Keratinocyte (primary cell): Measurements from ENCODE around the gene FCF1. TPM values are rescaled to one million over a fixed set of nuclear protein-coding genes. Genes with fewer than 3 reads are reported as not detected.

Experiments used
- DNase-seq: peaks from one replicate; pipeline ENCODE4 v3.0.0-alpha.2; 2011; ENCODE audit warnings: low read depth, missing footprints, low spot score
- FAIRE-seq: peaks from 2 replicates; lab custom pipeline; 2011; peaks lifted over from hg19 to GRCh38; lab: Jason Lieb, UNC
- H2AFZ ChIP-seq: 2 replicates; pipeline ENCODE4 v1.6.0; 2012; ENCODE audit warnings: low read length, control low read depth, inconsistent platforms; ENCODE audit not compliant: control insufficient read depth
- H3K27ac ChIP-seq: 2 replicates; pipeline ENCODE4 v1.5.1; 2011; ENCODE audit warnings: low read length; ENCODE audit not compliant: control insufficient read depth, insufficient read depth
- H3K27me3 ChIP-seq: 3 replicates; pipeline ENCODE4 v1.6.0; 2011; ENCODE audit warnings: low read length; ENCODE audit not compliant: control insufficient read depth, insufficient read depth; ENCODE audit errors: extremely low read depth
- H3K36me3 ChIP-seq, 2 experiments: 2 replicates in 1 of 2; 3 replicates in 1 of 2; pipeline ENCODE4 v1.5.1; 2011; ENCODE audit warnings: low read length in 2 of 2, mild to moderate bottlenecking in 1 of 2; ENCODE audit not compliant: control insufficient read depth in 2 of 2, insufficient read depth in 2 of 2; ENCODE audit errors: extremely low read depth in 1 of 2
- H3K4me1 ChIP-seq: 3 replicates; pipeline ENCODE4 v1.5.1; 2011; ENCODE audit warnings: low read length; ENCODE audit not compliant: control insufficient read depth, insufficient read depth; ENCODE audit errors: extremely low read depth
- H3K4me2 ChIP-seq: 3 replicates; pipeline ENCODE4 v1.6.0; 2011; ENCODE audit warnings: low read depth, low read length; ENCODE audit not compliant: control insufficient read depth, insufficient read depth; ENCODE audit errors: extremely low read depth
- H3K4me3 ChIP-seq, 3 experiments: fragments of 200-600 bp in 1 of 3; sonication (generic) in 1 of 3; 2 replicates in 2 of 3; 3 replicates in 1 of 3; pipeline ENCODE4 v1.5.1; 2011 to 2016; ENCODE audit warnings: low read length in 3 of 3, mild to moderate bottlenecking in 3 of 3, control low read depth in 2 of 3, inconsistent platforms in 1 of 3, low read depth in 1 of 3, mixed read lengths in 1 of 3, mixed run types in 1 of 3, moderate library complexity in 1 of 3; ENCODE audit not compliant: control insufficient read depth in 2 of 3, insufficient read depth in 2 of 3; ENCODE audit errors: extremely low read depth in 1 of 3
- H3K79me2 ChIP-seq: 2 replicates; pipeline ENCODE4 v1.6.0; 2012; ENCODE audit warnings: low read length; ENCODE audit not compliant: control insufficient read depth, insufficient read depth
- H3K9ac ChIP-seq: 3 replicates; pipeline ENCODE4 v1.6.0; 2011; ENCODE audit warnings: low read length; ENCODE audit not compliant: control insufficient read depth, insufficient read depth; ENCODE audit errors: extremely low read depth
- H3K9me1 ChIP-seq: 3 replicates; pipeline ENCODE4 v1.6.0; 2011; ENCODE audit warnings: low read length; ENCODE audit not compliant: control insufficient read depth, insufficient read depth; ENCODE audit errors: extremely low read depth
- H3K9me3 ChIP-seq: 2 replicates; pipeline ENCODE4 v1.5.1; 2012; ENCODE audit warnings: low read depth, low read length; ENCODE audit not compliant: control insufficient read depth
- H4K20me1 ChIP-seq: 3 replicates; pipeline ENCODE4 v1.6.0; 2011; ENCODE audit warnings: low read length; ENCODE audit not compliant: control insufficient read depth, insufficient read depth; ENCODE audit errors: extremely low read depth
- CTCF ChIP-seq, 3 experiments: IDR thresholded peaks in 1 of 3; conservative IDR thresholded peaks in 1 of 3; optimal IDR thresholded peaks in 1 of 3; 2 replicates in 2 of 3; 3 replicates in 1 of 3; pipeline versions ENCODE3 to v1.5.1; 2011; ENCODE audit warnings: low read length in 3 of 3, mild to moderate bottlenecking in 3 of 3, moderate library complexity in 2 of 3, control low read depth in 1 of 3, inconsistent platforms in 1 of 3; ENCODE audit not compliant: insufficient read depth in 2 of 3; ENCODE audit errors: extremely low read depth in 1 of 3
- EZH2 ChIP-seq: IDR thresholded peaks from one replicate; pipeline ENCODE4 v1.6.1; 2012; ENCODE audit warnings: inconsistent platforms, mild to moderate bottlenecking, low read length, moderate library complexity
- dilution Hi-C: fragments of 300-500 bp; cut with MboI; formaldehyde crosslinking; loops from one replicate; pipeline ENCODE4 v1.7.0; 2020; ENCODE audit warnings: low sequenced_read_pairs; ENCODE audit not compliant: extremely low pct_ligation_motif_present
- polyA plus RNA-seq, 5 experiments: library from polyadenylated mRNA; depleted of rRNA in 3 of 5; stranded (reverse) in 3 of 5; stranded (forward) in 1 of 5; unstranded in 1 of 5; fragments of >200 nt; gene quantifications; 1 replicate in 1 of 5; 2 replicates in 3 of 5; 3 replicates in 1 of 5; pipeline versions ENCODE4 v1.2.1 to v1.2.3, GENCODE V29; 2011 to 2012; ENCODE audit warnings: missing spikeins in 2 of 5, low read depth in 1 of 5, low replicate concordance in 1 of 5

The FCF1 gene
- polyA plus RNA-seq, 1 donor (not counting 4 experiments of a cell fraction or from before 2014, with no cell fraction given): 86.8 TPM

GRCh38 chr14:74747237-74747636 is 34.3 kb downstream of the FCF1 start:
- no peaks in the 10 kb centered on the region for H3K9me1 ChIP-seq
- no peak for DNase-seq
- no peak overlapping the region for H3K9ac ChIP-seq
- no peak overlapping the region for H3K4me2 ChIP-seq
- H3K4me1 ChIP-seq: no peaks in the 10 kb centered on the region
- H3K27ac ChIP-seq: no peak overlapping the region
- H4K20me1 ChIP-seq: no peaks in the 10 kb centered on the region
- H2AFZ ChIP-seq: no peak overlapping the region
- H3K9me3 ChIP-seq: no peaks in the 10 kb centered on the region
- H3K27me3 ChIP-seq: no peaks in the 10 kb centered on the region
- dilution Hi-C loops: no loop called here
- no peaks in the 10 kb centered on the region for H3K36me3 ChIP-seq
- FAIRE-seq: no peak
- TF ChIP-seq CTCF (optimal IDR thresholded peaks at IDR 0.05 in 1 of 3, IDR thresholded peaks at IDR 0.05 in 1 of 3, conservative IDR thresholded peaks at IDR 0.05 in 1 of 3; ENCODE audit: extremely low read depth in 1 of 3, insufficient read depth in 2 of 3, low read length in 3 of 3): no peak
- TF ChIP-seq EZH2: no peak
- H3K79me2 ChIP-seq: no peaks in the 10 kb centered on the region
- H3K4me3 ChIP-seq: no peak overlapping the region

- Histone ChIP-seq H3K79me2 (no peaks in the 10 kb centered on the region), H3K27ac (no peak overlapping the region), H3K36me3 (no peaks in the 10 kb centered on the region), H2AFZ (no peak overlapping the region), H3K4me2 (no peak overlapping the region), H3K9me1 (no peaks in the 10 kb centered on the region), H3K27me3 (no peaks in the 10 kb centered on the region), H4K20me1 (no peaks in the 10 kb centered on the region), H3K9ac (no peak overlapping the region), H3K9me3 (peaks cover 1% of the 10 kb centered on the region), H3K4me3 (no peak overlapping the region), H3K4me1 (no peaks in the 10 kb centered on the region)
- dilution Hi-C loops: no loop called here
- no peak for FAIRE-seq
- no peak for DNase-seq
- TF ChIP-seq EZH2: no peak
- no peak for TF ChIP-seq CTCF (optimal IDR thresholded peaks at IDR 0.05 in 1 of 3, IDR thresholded peaks at IDR 0.05 in 1 of 3, conservative IDR thresholded peaks at IDR 0.05 in 1 of 3; ENCODE audit: extremely low read depth in 1 of 3, insufficient read depth in 2 of 3, low read length in 3 of 3)
These were observed 41.2 kb downstream of the FCF1 start for GRCh38 chr14:74754157-74754556.
